ENCODE measurements around the gene IFITM1.

The IFITM1 gene

GRCh38 chr11:293271-293851 is 20.5 kb upstream of the IFITM1 start:
- no peak for TF ChIP-seq CTCF (IDR thresholded peaks at IDR 0.05; ENCODE audit: insufficient read depth, low read depth, low read length, missing control alignments)
- DNase-seq (ENCODE audit: low read depth), result no peak
- H3K4me3 ChIP-seq (ENCODE audit: low read length), result no peak overlapping the region

- no peak overlapping the region for H3K4me3 ChIP-seq (ENCODE audit: low read length)
- no peak for DNase-seq (ENCODE audit: low read depth)
- no peak for TF ChIP-seq CTCF (IDR thresholded peaks at IDR 0.05; ENCODE audit: insufficient read depth, low read depth, low read length, missing control alignments)
Observed at GRCh38 chr11:293852-294661, 19.8 kb upstream of the IFITM1 start.

- no peak for TF ChIP-seq CTCF (IDR thresholded peaks at IDR 0.05; ENCODE audit: insufficient read depth, low read depth, low read length, missing control alignments)
- H3K4me3 ChIP-seq (ENCODE audit: low read length), result no peak overlapping the region
- no peak for DNase-seq (ENCODE audit: low read depth)
Observed at GRCh38 chr11:294780-295179, 19.1 kb upstream of the IFITM1 start.

GRCh38 chr11:295351-296170 is 18.3 kb upstream of the IFITM1 start:
- TF ChIP-seq CTCF (IDR thresholded peaks at IDR 0.05; ENCODE audit: insufficient read depth, low read depth, low read length, missing control alignments), result no peak
- H3K4me3 ChIP-seq (ENCODE audit: low read length), result no peak overlapping the region
- no peak for DNase-seq (ENCODE audit: low read depth)

GRCh38 chr11:296171-297050 is 17.4 kb upstream of the IFITM1 start:
- no peak for DNase-seq (ENCODE audit: low read depth)
- TF ChIP-seq CTCF (IDR thresholded peaks at IDR 0.05; ENCODE audit: insufficient read depth, low read depth, low read length, missing control alignments), result no peak

GRCh38 chr11:297051-297585 is 16.7 kb upstream of the IFITM1 start:
- H3K4me3 ChIP-seq (ENCODE audit: low read length), result no peak overlapping the region
- no peak for TF ChIP-seq CTCF (IDR thresholded peaks at IDR 0.05; ENCODE audit: insufficient read depth, low read depth, low read length, missing control alignments)
- DNase-seq (ENCODE audit: low read depth), result no peak

More at GRCh38 chr11:296171-297050, 17.4 kb upstream of the IFITM1 start:
- no peak overlapping the region for H3K4me3 ChIP-seq (ENCODE audit: low read length)

Measured in epithelial cell of esophagus (primary cell).